Loucy (cell line): Measurements from ENCODE around the gene FAM135A.

Source experiments
- H2AFZ ChIP-seq: fragments of 200-600 bp; sonication (generic); 2 replicates; pipeline ENCODE4 v1.6.0; 2016; ENCODE audit warnings: antibody characterized with exemption, mild to moderate bottlenecking, low read length, moderate library complexity
- H3F3A ChIP-seq: fragments of 200-600 bp; 2 replicates; pipeline ENCODE4 v1.6.0; 2016; ENCODE audit warnings: antibody characterized with exemption, low read depth, mild to moderate bottlenecking
- H3K27me3 ChIP-seq: fragments of 200-600 bp; sonication (generic); 2 replicates; pipeline ENCODE4 v1.6.1; 2014; ENCODE audit warnings: low read length, mild to moderate bottlenecking; ENCODE audit not compliant: insufficient read depth, poor library complexity, severe bottlenecking
- H3K36me3 ChIP-seq: fragments of 200-600 bp; sonication (generic); 2 replicates; pipeline ENCODE4 v1.6.1; 2016; ENCODE audit warnings: low read length; ENCODE audit not compliant: insufficient read depth
- H3K4me1 ChIP-seq: fragments of 200-600 bp; sonication (generic); 2 replicates; pipeline ENCODE4 v1.5.1; 2014; ENCODE audit warnings: low read length, mild to moderate bottlenecking; ENCODE audit not compliant: insufficient read depth, poor library complexity, severe bottlenecking
- H3K4me2 ChIP-seq: fragments of 200-600 bp; sonication (generic); 2 replicates; pipeline ENCODE4 v1.6.0; 2014; ENCODE audit warnings: antibody characterized with exemption, low read length, low read depth, mild to moderate bottlenecking; ENCODE audit not compliant: poor library complexity, severe bottlenecking
- H3K4me3 ChIP-seq: fragments of 200-600 bp; sonication (generic); 2 replicates; pipeline ENCODE4 v1.5.1; 2014; ENCODE audit warnings: low read length, mild to moderate bottlenecking, mixed read lengths; ENCODE audit not compliant: poor library complexity, severe bottlenecking
- H3K79me2 ChIP-seq: fragments of 200-600 bp; sonication (generic); 2 replicates; pipeline ENCODE4 v1.6.1; 2014; ENCODE audit warnings: low read length; ENCODE audit not compliant: insufficient read depth
- H3K9ac ChIP-seq: fragments of 200-600 bp; sonication (generic); 2 replicates; pipeline ENCODE4 v1.6.0; 2014; ENCODE audit warnings: mild to moderate bottlenecking, low read depth, low read length, moderate library complexity; ENCODE audit not compliant: poor library complexity, severe bottlenecking
- H3K9me2 ChIP-seq: fragments of 200-600 bp; sonication (generic); replicated peaks from 2 replicates; pipeline ENCODE4 v1.6.1; 2016; ENCODE audit warnings: low read depth, low read length, mixed read lengths
- H3K9me3 ChIP-seq: fragments of 200-600 bp; sonication (generic); 2 replicates; pipeline ENCODE4 v1.6.1; 2014; ENCODE audit warnings: mild to moderate bottlenecking, antibody characterized with exemption, low read length, low read depth; ENCODE audit not compliant: insufficient read depth
- H4K20me1 ChIP-seq: fragments of 200-600 bp; sonication (generic); 2 replicates; pipeline ENCODE4 v1.6.0; 2014; ENCODE audit warnings: antibody characterized with exemption, low read length, mild to moderate bottlenecking; ENCODE audit not compliant: insufficient read depth, poor library complexity, severe bottlenecking
- EZH2phosphoT487 ChIP-seq: fragments of 200-600 bp; IDR thresholded peaks from 2 replicates; pipeline ENCODE4 v1.6.1; 2018; ENCODE audit warnings: antibody characterized with exemption, mild to moderate bottlenecking, moderate library complexity, borderline replicate concordance
- TF ChIP-seq, protein P1 (sequence below): fragments of 200-600 bp; sonication (generic); conservative IDR thresholded peaks from 2 replicates; pipeline ENCODE4 v1.5.1; 2014; ENCODE audit warnings: mild to moderate bottlenecking, antibody characterized with exemption, low read length

FAM135A gene

DNA sequence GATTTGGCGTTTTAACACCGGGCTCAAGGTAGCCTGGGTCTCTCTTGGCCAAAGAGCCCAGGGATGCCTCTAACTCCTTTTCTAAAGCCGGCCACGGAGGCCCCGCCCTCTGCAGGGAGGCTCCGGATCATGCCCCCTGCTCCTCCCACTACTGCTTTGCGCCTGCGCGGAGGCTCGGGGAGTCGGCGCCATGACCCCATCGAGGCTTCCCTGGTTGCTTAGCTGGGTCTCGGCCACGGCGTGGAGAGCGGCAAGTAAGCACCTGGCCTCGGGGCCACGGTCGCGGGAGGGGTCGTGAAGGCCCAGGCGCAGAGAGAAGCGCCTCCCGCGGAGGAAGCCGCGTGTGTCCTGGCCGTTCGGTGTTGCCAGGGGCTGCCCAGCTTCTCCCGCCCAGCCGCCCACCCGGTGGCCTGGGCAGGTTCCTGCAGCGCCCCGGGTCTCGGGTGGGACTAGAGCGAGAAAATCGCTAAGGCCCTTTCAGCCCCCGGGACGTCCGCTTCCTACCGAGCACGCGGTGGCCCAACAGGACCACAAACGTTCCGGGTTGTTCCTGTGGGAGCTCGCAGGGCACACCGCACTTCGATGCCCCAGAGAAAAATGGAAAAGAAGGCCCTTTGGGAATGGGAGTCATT is 153.6 kb downstream of the FAM135A start, which contains the start of gene SDHAF4:
Gene SDHAF4 (plus strand): TSS at position 180 of the 632 bp plus-strand sequence. CDS start 11 bp downstream, at position 191.
- H3K4me3 ChIP-seq, result peak within 1 kb of the TSS; percentile 95
- H3K4me1 ChIP-seq, result peaks cover 8% of the 10 kb centered on the region
- no peaks in the 10 kb centered on the region for H3K36me3 ChIP-seq
- peak within 1 kb of the TSS; percentile 99 for H2AFZ ChIP-seq
- no peaks in the 10 kb centered on the region for H3K27me3 ChIP-seq
- peaks cover 15% of the 10 kb centered on the region; the same call in 1 of the 2 replicates for H3K79me2 ChIP-seq
- peak within 1 kb of the TSS; percentile 72 for H3K4me2 ChIP-seq
- peaks cover 4% of the 10 kb centered on the region for H4K20me1 ChIP-seq
- TF ChIP-seq, protein P1, sequence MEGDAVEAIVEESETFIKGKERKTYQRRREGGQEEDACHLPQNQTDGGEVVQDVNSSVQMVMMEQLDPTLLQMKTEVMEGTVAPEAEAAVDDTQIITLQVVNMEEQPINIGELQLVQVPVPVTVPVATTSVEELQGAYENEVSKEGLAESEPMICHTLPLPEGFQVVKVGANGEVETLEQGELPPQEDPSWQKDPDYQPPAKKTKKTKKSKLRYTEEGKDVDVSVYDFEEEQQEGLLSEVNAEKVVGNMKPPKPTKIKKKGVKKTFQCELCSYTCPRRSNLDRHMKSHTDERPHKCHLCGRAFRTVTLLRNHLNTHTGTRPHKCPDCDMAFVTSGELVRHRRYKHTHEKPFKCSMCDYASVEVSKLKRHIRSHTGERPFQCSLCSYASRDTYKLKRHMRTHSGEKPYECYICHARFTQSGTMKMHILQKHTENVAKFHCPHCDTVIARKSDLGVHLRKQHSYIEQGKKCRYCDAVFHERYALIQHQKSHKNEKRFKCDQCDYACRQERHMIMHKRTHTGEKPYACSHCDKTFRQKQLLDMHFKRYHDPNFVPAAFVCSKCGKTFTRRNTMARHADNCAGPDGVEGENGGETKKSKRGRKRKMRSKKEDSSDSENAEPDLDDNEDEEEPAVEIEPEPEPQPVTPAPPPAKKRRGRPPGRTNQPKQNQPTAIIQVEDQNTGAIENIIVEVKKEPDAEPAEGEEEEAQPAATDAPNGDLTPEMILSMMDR, result 0 out of 2 replicates have a peak, but pooled peaks have one; percentile 8
- no peak for TF ChIP-seq EZH2phosphoT487
- H3K9ac ChIP-seq, result peak within 1 kb of the TSS; percentile 91
- H3K9me2 ChIP-seq, result no peaks in the 10 kb centered on the region
- no peaks in the 10 kb centered on the region for H3K9me3 ChIP-seq
- no peaks in the 10 kb centered on the region for H3F3A ChIP-seq

DNA sequence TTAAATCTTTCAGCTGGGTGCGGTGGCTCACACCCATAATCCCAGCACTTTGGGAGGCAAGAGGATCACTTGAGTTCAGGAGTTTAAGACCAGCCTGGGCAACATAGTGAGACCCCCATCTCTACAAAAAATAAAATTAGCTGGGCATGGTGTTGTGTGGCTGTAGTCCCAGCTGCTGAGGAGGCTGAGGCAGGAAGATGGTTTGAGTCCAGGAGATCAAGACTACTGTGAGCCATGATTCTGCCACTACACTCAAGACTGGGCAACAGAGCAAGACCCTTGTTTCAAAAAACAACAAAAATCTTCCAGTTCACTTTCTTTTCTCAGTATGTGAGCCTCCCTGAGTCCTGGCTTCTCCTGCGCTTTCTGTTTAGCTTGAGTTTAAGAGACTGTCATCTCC is 161.3 kb downstream of the FAM135A start:
- H3K9ac ChIP-seq, result no peak overlapping the region
- H3K79me2 ChIP-seq, result no peaks in the 10 kb centered on the region
- peaks cover 2% of the 10 kb centered on the region for H3K4me1 ChIP-seq
- H3K9me3 ChIP-seq, result no peaks in the 10 kb centered on the region
- H2AFZ ChIP-seq, result no peak overlapping the region
- H3K4me3 ChIP-seq, result no peak overlapping the region
- H3K4me2 ChIP-seq, result no peak overlapping the region
- no peaks in the 10 kb centered on the region for H3F3A ChIP-seq
- no peak for TF ChIP-seq EZH2phosphoT487
- TF ChIP-seq, protein P1, result no peak
- H3K9me2 ChIP-seq, result no peaks in the 10 kb centered on the region
- no peaks in the 10 kb centered on the region for H3K36me3 ChIP-seq
- no peaks in the 10 kb centered on the region for H3K27me3 ChIP-seq
- H4K20me1 ChIP-seq, result peaks cover 4% of the 10 kb centered on the region

DNA sequence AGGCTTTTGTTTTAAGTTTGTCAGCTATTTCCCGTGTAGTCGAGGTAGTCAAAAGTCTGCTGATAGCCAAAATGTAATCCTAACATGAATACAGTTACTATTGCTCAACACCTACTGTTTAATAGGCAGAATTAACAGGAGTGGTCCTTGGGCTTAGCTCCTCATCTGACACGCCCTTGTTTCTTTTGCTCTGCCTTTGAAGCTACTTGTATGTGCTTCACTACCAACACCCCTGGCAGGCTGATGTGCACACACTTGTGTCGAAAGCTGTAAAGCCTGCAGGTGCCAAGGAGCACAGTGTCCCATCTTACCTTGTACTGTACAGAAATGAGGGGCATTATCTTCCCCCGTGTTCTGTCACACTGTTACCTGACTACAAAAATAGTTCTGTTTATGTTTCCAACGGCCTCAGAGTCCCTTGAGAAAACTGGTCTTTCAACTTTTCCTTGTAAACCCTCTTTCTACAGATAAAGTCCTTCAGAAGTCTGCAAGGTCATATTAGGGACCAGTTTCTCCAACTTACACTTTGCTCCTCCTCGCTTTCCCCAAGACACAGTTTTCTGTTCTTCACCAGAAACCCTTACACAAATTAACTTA is 162.7 kb downstream of the FAM135A start:
- no peak overlapping the region for H2AFZ ChIP-seq
- no peaks in the 10 kb centered on the region for H3K36me3 ChIP-seq
- H3K9ac ChIP-seq, result no peak overlapping the region
- H3K27me3 ChIP-seq, result no peaks in the 10 kb centered on the region
- H3K9me3 ChIP-seq, result no peaks in the 10 kb centered on the region
- H3K4me2 ChIP-seq, result no peak overlapping the region
- no peaks in the 10 kb centered on the region for H3K79me2 ChIP-seq
- TF ChIP-seq, protein P1, result no peak
- no peak for TF ChIP-seq EZH2phosphoT487
- no peaks in the 10 kb centered on the region for H4K20me1 ChIP-seq
- H3K4me3 ChIP-seq, result no peak overlapping the region
- no peaks in the 10 kb centered on the region for H3K9me2 ChIP-seq
- no peaks in the 10 kb centered on the region for H3K4me1 ChIP-seq
- H3F3A ChIP-seq, result no peaks in the 10 kb centered on the region
